ENCODE results near the gene USP24.

GRCh38 chr1:55081188-55081904, 133.8 kb downstream of the USP24 start:
- TF ChIP-seq CTCF (IDR thresholded peaks at IDR 0.05) (no peak), EZH2 (IDR thresholded peaks at IDR 0.05; ENCODE audit: borderline replicate concordance, insufficient read depth, low read depth, low read length, poor library complexity, severe bottlenecking) (no peak)

Data from B cell (primary cell).